Stimulated activated CD4-positive, alpha-beta T cell treated with anti-CD3 and anti-CD28 coated beads, Interleukin-4, amount 100 ng/mL, for 1 hour (primary cell): ENCODE measurements around the gene PDE9A.

Experiments
- DNase-seq: peaks from one replicate; pipeline ENCODE4 v3.0.0-alpha.2; 2020

Gene PDE9A

DNA sequence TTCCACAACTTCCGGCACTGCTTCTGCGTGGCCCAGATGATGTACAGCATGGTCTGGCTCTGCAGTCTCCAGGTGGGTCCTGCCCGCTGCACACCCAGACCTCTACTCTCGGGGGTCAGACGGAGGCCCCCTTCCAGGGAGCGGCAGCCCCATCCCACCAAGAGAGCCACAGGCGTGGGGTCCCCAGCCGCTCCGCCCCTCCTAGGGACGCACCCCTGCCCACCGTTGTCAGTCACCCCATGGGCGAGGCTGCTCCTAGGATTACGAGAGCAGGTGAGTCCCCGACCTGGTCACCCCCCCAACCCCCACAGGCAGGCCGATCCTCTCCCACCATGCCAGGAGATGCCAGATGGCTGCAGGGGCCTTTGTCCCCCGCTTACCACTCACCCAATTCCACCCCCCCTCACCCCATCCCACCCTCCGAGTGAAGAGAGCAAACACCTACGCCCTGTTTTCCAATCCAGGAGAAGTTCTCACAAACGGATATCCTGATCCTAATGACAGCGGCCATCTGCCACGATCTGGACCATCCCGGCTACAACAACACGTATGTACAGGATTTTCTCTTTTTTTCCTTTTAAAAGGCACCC lies 107.0 kb downstream of the PDE9A start:
- DNase-seq = no peak

DNA sequence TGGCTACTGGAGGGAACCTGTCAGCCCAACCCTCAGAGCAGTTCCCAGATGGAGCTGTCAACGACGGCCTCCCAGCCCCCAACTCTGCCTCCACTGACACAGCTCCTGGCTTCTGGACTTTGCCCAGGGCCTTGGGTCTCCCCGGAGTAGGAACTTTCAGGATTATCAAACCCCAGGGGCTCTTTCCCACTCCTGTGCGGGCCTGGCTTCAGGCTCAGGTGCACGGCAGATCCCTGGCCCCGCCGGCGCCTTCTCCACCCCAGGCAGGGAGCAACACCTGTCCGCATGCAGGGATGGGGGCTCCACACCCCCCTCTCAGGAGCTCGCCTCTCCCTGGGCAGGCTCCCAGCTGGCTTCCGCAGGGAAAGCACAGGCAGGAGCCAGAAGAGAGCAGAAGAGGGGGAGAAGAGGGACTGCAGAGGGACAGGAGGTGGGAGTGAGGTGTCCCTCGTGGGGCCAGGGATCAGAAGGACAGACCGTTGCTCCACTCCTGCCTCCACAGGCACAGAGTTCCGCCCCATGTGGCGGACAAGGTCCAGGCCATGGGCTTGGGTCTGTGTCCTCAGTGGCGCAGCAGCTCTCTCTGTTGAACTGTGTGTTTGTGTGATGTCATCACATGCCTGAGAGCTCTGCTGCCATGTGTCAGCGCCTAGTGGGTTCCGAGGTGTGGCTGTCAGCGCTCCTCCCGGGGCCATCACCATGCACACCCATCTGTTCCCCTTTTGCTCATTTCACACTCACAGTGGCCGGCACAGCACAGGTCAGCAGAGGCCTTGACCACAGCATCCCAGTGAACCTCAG lies 107.7 kb downstream of the PDE9A start:
- DNase-seq = no peak

DNA sequence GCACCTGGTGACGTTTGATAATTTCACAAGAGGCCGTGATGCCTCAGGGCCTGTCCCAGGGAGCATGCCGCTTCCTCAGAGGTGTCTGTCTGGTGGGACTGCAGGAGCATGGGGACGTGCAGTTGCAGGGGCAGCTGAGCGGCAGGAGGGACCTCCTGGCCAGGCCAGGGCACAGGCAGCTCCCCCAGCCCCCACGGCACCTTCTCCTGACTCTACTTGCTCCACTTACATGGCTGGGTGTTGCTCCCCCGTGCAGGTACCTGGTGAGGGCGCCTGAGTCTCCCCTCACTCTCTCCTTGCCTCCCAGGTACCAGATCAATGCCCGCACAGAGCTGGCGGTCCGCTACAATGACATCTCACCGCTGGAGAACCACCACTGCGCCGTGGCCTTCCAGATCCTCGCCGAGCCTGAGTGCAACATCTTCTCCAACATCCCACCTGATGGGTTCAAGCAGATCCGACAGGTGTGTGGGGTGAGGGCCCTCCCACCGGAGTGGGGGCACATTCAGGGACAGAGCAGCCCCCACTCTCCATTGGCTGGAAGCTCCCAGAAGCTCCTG lies 108.4 kb downstream of the PDE9A start:
- DNase-seq = no peak

DNA sequence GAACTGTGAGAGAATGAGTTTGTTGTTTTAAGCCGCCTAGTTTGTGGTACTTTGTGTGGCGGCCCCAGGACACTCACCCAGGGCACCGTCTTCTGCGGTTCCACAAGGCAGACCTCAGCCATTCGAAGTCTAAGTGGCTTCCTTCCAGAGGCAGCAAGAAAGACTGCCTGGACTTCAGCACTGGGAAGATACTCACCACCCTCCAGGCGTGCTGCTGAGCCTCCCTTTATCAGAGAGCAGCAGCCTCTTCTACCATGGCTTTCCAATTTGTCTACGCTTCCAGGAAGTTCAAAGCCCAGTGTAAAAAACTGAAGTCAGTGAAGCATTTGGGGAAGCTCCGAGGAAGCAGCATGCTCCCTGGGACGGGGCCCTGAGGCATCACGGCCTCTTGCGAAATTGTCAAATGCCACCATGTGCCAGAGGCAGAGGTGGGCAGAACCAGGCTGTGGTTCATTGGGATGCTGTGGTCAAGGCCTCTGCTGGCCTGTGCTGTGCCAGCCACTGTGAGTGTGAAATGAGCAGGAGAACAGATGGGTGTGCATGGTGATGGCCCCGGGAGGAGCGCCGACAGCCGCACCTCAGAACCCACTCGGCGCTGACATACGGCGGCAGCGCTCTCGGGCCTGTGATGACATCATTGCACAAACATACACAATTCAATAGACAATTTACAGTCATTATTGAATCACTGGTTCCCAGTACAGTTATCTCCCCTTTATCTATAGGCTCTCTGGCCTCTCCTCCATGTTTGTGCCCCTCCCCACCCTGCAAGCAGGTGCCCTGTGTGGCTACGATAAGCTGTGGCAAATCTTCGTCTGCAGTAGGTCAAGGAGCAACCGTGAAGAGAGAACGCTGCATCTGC lies 110.4 kb downstream of the PDE9A start:
- DNase-seq = no peak

DNA sequence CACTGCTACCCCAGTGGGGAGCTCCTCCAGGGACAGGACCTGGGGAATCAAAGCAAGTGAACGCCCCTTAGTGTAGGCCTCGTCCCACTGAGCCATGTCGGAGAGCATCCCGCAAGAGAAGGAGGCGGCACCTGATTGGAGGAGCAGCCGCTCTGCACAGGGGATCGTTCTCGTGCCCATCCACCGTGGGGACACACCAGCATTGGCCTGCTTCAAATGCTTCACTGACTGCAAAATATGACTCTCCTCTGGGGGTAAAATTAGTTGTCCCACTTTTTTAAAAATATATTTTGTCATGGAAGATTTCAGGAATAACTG lies 111.0 kb downstream of the PDE9A start:
- DNase-seq = no peak

DNA sequence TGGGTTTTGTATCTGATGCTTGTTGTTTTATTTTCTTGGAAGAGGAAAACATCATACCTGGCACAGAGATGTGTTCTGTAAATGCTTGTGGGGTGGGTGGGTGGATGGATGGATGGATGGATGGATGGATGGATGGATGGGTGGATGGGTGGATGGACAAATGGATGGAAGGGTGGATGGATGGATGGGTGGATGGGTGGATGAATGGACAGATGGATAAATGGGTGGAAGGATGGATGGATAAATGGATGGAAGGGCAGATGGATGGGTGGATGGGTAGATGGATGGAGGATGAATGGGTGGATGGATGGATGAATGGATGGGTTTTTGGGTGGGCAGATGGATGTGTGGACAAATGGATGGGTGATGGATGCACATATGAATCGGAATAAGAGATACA lies 111.5 kb downstream of the PDE9A start:
- DNase-seq = no peak

DNA sequence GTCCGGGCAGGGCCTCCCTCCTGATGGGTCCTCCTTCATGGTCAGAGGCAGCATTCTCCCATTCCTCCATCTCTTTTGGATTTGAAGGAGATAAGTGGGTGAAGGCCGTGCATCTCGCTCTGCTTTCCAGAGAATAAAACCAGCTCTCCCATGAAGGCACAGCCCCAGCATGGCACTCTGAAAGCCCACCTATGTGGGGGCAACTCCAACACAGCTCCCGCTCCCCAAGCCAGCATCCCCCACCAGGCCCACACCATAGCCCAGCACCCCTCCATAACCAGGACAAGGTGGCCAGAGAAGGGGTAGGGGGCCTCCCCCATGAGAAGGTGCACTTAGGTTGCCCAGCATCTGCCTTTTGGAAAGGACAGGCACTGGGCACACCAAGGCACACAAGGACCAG lies 112.2 kb downstream of the PDE9A start:
- DNase-seq = no peak

DNA sequence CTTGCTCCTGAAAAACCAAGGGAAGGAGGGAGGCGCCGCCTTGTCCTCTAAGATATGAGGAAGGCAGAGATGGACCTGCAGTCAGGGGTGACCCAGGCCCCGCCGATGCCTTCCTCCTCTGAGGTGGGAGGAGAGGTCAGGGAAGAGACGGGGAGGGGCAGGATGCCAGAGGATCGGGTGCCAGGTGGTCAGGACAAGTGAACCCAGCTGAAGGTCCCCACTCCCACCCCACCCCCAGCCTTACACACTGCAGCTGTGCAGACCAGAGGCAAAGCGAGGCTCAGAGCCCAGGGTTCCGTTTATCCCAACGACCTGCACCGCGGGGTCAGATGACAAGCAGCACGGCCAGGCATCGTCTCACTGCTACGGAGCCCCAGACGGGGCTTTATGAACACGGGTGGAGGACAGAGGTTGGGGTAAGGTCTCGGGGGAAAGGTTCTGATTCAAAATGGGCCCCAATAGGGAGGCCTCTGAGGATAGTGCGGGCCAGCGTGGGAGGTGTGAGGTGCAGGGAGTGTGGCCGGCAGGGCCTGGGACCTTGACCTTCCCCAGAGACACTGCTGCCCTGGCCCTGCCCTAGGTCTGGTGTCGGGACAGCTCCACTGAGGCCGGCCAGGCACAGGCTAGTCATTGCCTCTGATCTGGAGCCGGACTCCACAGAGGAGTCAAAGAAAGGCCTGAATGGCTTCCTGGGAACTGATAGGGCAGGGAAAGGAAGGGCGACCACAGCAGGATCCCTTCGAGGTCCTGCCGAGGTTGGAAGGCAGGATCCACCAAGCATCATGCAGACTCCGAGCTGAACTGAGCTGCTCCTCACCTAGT lies 113.5 kb downstream of the PDE9A start:
- no peak for DNase-seq

DNA sequence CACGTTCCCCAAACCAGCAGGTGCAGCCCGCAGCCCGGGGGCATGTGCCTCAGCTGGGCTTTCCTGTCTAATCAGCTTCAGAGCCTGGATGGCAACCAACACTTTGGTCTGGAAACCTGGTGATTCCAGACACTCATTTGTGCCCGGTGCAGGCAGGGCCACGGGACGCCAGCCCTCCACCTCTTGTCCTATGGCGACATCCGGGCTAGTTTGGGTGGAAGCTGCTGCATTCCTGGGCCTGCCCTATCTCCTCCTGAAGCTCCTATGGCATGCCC lies 114.1 kb downstream of the PDE9A start:
- no peak for DNase-seq

DNA sequence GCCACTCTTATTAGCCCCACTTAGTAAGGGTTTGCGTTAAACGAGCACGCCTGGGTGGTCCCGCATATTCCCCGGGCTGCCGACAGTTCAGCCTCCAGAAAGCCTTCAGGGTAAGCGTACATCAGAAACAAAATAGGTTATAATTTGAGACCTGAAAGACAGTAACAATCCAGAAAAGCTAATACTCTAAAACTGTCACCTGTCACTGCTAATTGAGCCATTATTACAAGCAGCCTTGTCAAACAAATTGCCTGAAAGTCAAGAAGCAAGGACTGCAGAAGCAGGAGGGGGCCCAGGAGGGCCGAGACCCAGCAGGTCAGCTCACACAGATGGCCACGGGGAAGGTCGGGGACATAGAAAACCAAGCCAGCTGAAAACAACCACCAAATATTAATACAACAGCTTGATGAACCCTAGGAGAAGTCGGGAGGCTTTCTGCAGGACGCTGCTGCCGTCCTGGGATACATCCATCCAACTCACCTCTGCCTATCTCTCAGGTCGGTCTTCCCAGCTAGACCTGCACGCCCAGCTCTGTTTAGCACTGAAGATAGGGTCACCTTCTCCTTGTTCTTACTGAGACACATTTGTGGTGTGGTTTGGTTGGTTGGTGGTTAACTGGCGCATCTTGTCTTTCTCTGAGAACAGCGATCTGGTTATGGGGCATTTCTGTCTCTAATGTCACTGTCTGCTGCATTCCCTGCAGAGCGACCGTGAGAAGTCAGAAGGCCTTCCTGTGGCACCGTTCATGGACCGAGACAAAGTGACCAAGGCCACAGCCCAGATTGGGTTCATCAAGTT lies 115.1 kb downstream of the PDE9A start:
- no peak for DNase-seq

DNA sequence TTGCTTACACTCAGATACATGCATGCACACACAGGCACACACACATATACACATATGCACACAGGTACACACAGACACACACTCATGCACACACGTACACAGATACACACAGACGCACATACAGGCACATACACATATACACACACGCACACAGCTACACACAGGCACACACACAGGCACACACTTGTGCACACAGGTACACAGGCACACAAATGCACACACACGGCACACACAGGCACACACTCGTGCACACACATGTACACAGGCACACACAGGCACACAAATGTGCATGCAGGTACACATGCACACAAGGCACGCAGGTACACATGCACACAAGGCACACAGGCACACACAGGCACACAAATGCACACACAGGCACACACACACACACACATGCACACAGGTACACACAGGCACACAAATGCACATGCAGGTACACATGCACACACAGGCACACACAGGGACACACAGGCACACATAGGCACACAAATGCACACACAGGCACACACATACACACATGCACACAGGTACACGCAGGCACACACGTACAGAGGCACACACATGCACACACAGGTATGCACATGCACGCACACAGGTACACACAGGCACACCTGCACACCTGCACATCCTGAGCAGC lies 115.9 kb downstream of the PDE9A start:
- no peak for DNase-seq

DNA sequence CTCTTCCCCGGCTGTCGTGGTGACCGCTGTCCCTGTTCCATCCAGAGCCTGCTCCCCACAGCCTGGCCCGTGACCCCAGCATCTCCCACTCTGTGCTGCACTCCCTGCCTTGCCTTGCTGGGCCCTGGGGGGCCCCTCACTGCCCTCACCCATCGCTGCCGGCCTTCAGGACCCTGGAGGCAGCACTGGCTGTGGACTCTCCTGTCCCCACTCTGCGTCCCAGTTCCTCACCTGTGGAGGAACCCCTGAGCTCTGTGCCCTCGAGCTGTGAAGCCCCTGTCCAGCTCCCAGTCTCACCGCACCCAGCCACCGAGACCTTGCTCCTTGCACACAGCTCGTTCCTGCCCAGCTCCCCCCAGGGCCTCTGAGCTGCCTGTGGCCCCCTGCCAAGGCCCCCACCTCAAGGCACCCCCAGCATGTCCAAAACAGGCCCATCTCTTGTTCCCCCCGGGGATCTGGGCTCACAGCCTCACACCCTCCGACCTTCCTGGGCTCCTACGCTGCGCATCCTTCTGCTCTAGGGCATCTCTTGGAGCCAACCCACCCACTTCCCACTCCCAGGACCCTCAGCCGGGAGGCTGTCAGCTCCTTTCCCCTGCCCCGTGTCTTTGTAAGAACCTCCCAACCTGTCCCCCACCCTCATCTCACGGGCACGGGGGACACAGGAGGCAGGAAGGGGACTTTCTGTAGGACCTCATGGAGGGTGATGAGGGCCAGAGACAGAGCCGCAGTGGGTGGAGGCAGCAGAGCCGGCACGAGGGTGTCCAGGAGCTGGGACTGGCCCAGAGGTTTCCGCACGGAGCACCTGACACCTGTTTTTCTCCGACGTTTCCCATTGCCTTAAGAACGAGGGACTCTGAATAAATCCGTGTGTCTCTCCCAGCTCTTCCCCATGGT lies 116.6 kb downstream of the PDE9A start:
- no peak for DNase-seq

DNA sequence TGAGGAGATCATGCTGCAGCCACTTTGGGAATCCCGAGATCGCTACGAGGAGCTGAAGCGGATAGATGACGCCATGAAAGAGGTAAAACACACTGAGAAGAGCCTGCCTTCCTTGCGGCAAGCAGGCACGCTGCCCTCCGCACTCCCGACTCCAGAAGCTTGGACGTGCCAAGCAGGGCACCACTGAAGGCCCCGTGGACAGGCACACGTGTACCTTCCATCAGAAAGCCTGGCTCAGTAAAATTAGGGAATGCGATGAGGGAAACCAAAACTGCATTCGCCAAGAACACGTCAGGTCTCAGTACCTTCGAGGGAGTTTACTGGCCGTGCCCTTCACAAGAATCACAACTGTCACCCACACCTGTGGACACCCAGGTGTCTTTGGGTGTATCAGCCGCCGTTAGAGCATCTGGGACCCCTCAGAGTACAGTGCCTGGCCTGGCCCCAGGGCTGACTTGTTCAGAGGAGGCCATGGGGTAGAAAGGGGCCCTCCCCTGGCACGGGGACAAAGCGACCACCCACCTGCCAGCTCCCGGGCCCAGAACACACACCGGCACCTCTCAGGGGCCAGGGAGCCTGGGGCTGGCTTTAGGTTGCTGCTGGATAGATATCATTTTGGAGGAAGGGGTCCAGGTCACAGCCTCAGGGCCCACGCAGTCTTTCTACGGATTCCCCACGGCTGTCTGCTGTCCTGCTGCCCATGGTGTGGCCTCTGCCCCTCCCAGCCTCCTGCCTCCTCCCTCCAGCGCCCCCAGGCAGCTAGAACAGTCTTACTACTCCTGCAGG lies 117.5 kb downstream of the PDE9A start:
- no peak for DNase-seq

DNA sequence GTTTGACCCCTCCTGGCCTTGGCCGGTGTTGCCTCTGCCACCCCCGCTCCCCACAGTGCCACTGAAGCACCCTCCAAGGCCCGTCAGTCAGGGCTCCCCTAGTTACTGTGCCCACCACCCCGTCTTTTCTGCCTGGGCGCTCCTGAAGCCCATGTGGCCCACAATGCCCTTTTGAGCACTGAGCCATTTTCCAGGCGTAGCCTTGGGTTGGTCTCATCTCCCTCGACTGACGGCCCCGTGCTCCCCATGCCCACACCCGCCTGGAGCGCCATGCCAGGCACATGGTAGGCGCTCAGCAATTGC lies 118.0 kb downstream of the PDE9A start:
- DNase-seq = no peak

DNA sequence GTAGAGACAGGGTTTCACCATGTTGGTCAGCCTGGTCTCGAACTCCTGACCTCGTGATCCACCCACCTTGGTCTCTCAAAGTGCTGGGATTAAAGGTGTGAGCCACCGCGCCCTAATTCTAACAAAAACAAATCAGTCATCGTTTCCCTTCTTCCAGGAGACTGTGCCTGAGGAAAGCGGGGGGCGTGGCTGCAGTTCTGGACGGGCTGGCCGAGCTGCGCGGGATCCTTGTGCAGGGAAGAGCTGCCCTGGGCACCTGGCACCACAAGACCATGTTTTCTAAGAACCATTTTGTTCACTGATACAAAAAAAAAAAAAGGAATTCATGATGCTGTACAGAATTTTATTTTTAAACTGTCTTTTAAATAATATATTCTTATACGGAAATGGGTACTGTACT lies 121.7 kb downstream of the PDE9A start:
- no peak for DNase-seq

DNA sequence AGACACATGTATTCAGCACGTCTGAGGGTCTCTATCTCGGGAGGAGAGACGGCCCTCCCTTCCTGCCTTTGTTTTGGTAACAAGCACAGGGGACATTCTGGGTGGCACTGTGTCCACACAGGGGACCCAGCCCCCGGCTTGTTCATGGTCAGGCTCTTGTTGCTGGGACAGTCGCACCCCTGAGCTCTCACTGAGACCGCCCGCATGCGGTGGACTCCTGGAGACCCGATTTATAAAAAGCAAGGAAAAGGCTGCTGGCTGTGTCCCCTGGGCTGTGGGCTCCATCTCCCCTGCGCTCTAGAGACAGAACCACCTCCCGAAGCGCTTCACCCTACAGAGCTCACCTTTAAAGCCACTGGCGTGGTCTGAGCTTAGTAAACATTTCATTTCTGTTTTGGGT lies 122.5 kb downstream of the PDE9A start:
- DNase-seq = no peak

DNA sequence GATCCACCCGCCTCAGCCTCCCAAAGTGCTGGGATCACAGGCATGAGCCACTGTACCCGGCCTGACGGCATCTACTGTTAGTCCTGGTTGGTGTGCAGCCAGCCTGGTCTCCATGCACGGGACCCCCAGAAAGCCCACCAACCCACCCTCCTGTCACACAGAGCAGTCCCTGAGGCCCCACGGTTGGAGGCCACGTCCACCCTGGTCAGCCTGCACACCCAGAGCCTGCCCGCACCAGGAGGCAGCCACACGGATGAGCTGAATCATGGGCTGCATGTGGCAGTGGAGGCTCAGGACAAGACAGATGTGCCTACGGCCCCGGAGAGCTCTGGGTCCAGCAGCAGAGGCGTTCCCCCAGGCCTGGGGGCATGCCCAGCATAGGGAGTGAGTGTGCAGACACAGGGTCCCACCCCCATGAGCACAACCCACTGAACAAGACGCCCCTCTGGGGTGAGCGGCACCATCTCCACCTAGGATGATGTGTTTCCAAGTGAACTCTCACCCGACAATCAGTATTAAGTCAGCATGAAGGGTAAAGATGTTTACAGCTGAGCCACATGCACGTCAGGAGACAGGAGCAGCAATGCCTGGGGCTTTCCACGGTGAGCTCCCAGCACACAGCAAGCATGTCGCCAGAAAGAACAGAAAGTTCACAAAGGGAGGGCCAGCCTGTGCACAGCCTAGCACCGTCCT lies 123.8 kb downstream of the PDE9A start:
- no peak for DNase-seq

DNA sequence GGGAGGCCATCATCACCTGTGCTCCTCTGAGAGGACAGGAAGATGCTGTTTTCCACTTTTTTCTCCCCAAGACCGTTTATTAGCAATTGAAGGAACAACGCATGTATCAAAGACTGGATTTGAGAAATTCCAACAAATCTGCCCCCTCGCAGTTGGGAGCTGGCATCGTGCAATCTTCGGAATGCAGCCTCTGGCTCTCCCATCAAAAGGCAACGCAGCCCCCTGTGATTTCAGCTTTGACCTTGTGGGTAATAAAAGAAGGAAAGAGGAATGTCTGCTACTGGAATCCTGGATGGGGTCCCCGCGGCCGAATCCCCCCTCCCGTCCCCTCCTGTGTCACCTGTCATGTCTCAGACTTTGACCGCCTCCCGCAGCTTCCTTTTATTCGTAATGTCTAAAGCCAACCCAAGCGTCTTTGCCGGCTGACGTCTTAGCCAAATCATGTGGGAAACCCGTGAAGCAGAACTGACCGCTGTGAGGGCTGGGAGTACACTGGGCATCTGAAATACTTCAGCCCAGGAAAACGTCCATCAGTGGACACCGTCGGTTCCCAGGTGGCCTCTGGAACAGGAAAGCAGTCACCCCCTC lies 124.4 kb downstream of the PDE9A start:
- no peak for DNase-seq

DNA sequence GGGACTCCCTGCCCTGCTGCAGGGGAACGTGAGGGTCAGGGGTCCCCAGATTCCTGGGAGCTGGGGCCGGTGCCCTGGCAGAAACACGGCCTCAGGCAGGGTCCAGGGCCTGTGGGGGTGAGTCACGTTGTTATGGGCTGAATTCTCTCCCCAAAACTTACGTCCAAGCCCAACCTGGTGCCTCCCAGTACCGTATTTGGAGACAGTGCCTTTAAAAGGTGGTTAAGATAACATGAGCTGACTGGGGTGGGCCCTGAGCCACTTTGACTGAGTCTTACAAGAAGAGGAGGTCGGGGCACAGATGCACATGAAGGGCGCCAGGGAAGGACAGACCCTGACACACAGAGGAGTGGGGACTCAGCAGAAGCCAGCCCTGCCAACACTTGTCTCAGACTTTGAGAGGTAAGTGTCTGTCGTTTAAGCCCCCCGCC lies 126.0 kb downstream of the PDE9A start:
- DNase-seq = no peak
